HG03378 (cell line): ENCODE measurements around the gene IRF7.

Source experiments
- ATAC-seq: cut with Tn5 transposase; IDR thresholded peaks from one replicate; pipeline ENCODE4 v1.9.1; 2021; ENCODE audit warnings: mild to moderate bottlenecking, moderate library complexity; ENCODE audit not compliant: unreplicated experiment

IRF7 gene

DNA sequence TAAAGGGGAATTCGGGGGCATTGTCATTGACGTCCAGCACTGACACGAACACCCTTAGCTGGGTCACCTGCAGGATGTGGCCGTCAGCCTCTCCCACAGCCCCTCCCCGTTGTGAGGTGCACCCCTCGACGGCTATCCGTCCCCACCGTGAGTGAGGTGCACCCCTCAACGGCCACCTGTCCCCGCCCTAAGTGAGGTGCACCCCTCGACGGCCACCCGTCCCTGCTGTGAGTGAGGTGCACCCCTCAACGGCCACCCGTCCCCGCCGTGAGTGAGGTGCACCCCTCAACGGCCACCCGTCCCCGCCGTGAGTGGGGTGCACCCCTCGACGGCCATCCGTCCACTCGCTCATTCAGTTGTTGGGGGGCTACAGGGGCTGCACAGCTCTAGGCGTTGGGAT is 6.1 kb upstream of the IRF7 start:
- no peak for ATAC-seq

GRCh38 chr11:620935-621814 is 5.4 kb upstream of the IRF7 start:
- ATAC-seq, result no peak

DNA sequence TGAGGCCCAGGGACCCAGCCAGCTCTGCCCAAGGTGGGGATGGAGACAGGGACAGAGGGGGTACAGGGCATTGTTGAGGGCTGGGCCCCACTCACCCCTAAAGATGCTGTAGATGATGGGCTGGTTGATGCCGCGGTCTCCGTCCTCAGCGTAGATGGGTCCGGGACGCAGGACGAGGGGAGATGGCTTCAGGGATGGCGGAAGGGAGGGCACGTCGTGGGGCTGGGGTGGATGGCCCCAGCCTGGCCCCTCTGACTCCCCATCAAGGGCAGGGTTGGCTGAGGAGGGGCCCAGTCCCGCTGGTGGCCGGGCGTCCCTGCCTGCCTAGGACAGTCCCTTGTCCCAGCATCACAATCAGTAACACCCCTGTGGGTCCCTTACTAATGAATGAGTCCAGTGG is 4.5 kb upstream of the IRF7 start:
- no peak for ATAC-seq

DNA sequence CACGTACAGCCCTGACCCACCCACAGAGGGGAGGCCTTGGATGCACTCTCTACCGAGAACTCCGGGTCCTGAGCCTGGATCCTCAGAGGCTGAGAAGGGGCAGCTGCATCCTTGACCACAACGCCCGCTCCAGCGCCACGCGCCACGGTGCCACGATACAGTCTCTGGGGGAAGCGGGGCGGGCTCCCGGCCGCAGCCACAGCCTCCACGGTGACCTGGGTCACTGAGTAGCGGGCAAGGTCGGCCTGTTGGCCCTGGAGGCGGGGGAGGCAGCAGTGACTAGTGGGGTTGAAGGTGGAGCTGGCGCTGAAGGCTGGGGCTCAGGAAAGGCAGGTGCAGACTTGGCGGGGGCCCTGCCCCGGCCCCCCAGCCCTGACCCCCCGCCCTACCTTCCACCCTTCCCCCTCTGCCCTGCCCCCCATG is 3.9 kb upstream of the IRF7 start:
- no peak for ATAC-seq

GRCh38 chr11:618856-619627 is 3.3 kb upstream of the IRF7 start:
- no peak for ATAC-seq

GRCh38 chr11:617912-618682 is 2.3 kb upstream of the IRF7 start:
- ATAC-seq, result no peak

DNA sequence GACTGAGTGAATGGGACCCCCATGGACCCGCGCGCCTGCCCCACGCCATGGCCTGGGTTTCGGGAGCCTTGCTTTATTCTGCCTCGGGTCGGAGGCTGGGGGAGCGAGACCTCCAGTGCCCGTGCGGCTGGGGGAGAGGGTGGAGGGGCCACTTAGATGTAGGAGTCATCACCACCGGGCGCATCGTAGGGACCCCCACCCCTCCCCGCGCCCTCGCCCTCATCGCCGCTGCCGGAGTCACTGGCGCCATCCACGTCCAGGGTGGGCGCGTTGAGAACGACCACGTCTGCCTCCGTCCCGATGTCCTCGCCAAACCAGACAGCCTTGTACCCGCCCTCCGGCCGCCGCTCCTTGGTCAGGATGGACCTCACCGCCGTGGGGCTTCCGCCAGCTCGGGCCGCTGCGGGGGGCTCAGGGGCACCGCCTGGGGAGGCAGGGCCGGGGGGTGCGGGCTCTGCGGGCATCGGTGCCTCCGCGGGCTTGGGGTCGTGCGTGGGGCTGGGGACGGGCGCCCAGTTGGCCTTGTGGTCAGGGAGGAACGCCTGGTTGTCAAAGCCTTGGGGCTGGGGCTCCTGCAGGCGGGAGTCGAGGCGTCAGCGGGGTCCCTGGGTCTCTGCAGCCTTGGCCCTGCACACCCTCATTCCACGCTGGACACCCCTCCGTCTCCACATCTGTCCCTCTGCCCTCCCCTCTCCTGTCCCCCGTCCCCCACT is 1.6 kb upstream of the IRF7 start:
- ATAC-seq, result no peak

GRCh38 chr11:616320-617198 is 809 bp upstream of the IRF7 start:
- no peak for ATAC-seq

DNA sequence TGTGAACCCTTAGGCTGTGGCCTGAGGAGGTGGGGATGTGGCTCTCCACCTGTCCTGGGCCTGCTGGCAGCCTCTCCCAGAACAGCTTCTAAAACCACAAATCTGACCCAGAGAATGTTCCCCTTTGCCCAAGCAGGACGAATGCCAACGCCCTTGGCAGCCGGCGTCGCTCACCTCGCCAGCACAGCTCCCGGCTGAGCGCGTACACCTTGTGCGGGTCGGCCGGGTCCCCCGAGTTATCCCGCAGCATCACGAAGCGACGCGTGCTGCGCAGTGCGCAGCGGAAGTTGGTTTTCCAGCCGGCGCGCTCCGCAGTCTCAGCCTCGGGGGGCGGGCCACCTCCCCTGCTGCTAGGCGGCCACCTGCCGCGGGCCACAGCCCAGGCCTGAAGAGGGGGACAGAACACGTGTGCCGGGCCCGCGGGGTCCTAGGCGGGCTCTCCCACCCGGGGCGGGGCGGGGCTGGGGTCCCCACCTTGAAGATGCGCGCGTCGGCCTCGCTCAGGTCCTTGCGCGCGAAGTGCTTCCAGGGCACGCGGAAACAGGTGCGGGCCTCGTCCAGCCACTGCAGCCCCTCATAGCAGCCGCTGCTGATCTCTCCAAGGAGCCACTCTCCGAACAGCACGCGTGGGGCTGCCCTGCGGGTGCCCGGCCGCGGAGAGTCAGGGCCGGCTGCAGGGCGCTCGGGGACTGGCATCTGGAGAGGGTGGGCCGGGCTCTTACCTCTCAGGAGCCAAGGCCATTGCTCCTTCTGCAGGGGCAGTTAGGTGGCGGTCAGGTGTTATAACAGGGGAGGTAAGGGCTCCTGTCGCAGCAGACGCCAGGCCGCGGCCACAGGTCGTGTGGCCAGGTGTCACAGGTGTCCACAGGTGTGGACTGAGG is 887 bp downstream of the IRF7 start:
- ATAC-seq, result no peak

GRCh38 chr11:614021-614622 is 1.6 kb downstream of the IRF7 start:
- no peak for ATAC-seq

- ATAC-seq, result no peak
Observed at GRCh38 chr11:613369-613968, 2.3 kb downstream of the IRF7 start.

GRCh38 chr11:612961-613300 is 2.8 kb downstream of the IRF7 start:
- no peak for ATAC-seq

GRCh38 chr11:612201-612960 is 3.4 kb downstream of the IRF7 start:
- ATAC-seq, result no peak

- no peak for ATAC-seq
Observed at GRCh38 chr11:611001-611996, 4.5 kb downstream of the IRF7 start.

- ATAC-seq, result no peak
Observed at GRCh38 chr11:610146-610801, 5.5 kb downstream of the IRF7 start.

DNA sequence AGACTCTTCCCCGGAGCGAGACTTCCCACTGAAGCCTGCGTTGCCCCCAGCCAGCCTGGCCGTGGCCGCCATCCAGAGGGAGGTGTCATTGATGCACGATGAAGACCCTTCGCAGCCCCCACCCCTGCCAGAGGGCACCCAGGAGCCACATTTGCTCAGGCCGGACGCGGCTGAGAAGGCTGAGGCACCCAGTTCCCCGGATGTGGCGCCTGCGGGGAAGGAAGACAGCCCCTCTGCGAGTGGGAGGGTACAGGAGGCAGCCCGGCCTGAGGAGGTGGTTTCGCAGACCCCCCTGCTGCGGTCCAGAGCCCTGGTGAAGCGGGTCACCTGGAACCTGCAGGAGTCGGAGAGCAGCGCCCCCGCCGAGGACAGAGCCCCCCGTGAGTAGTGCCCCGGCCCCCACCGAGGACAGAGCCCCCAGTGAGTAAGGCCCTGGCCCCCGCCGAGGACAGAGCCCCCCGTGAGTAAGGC is 6.4 kb downstream of the IRF7 start:
- ATAC-seq, result no peak
